Thymus (tissue), 11 donors: ENCODE data around the gene HOXA13. TPM values are rescaled to one million over a fixed set of nuclear protein-coding genes. Genes with fewer than 3 reads are reported as not detected.
A peak's percentile ranks its signal among the peaks of the same experiment; 100 is the strongest.

Source experiments
- DNase-seq, 9 donors: peaks; one replicate each; pipeline ENCODE4 v3.0.0-alpha.2; 2013; ENCODE audit warnings: low spot score in 9 of 9, low read depth in 6 of 9, missing footprints in 1 of 9
- H3K27ac ChIP-seq, 2 donors: one replicate each; pipeline ENCODE4 v1.5.1; 2013; ENCODE audit warnings: control low read depth in 1 of 2, low read depth in 1 of 2, low read length in 1 of 2, mild to moderate bottlenecking in 1 of 2, moderate library complexity in 1 of 2
- H3K27me3 ChIP-seq, 2 donors: one replicate each; pipeline ENCODE4 v1.5.1; 2013; ENCODE audit warnings: low read length in 1 of 2; ENCODE audit not compliant: control insufficient read depth in 2 of 2, insufficient read depth in 1 of 2
- H3K36me3 ChIP-seq, 2 donors: one replicate each; pipeline ENCODE4 v1.5.1; 2013; ENCODE audit warnings: low read length in 1 of 2, mild to moderate bottlenecking in 1 of 2, moderate library complexity in 1 of 2; ENCODE audit not compliant: control insufficient read depth in 2 of 2, insufficient read depth in 2 of 2
- H3K4me1 ChIP-seq, 2 donors: one replicate each; pipeline ENCODE4 v1.5.1; 2013; ENCODE audit warnings: low read length in 2 of 2; ENCODE audit not compliant: control insufficient read depth in 2 of 2, insufficient read depth in 2 of 2
- H3K4me3 ChIP-seq, 2 donors: one replicate each; pipeline ENCODE4 v1.5.1; 2013; ENCODE audit warnings: low read length in 2 of 2, control low read depth in 1 of 2, mild to moderate bottlenecking in 1 of 2
- H3K9me3 ChIP-seq, 2 donors: one replicate each; pipeline ENCODE4 v1.5.1; 2013; ENCODE audit warnings: low read length in 1 of 2, mild to moderate bottlenecking in 1 of 2; ENCODE audit not compliant: control insufficient read depth in 2 of 2, insufficient read depth in 1 of 2
- WGBS: extraction: QIAGEN DNeasy Blood & Tissue Kit; methylation state at CpG from one replicate; pipeline ENCODE4 v1.1.7; 2013; 5-methylcytosine and 5-hydroxymethylcytosine counted together
- polyA plus RNA-seq: library from polyadenylated mRNA; stranded (reverse); fragments of 200-250 nt; gene quantifications from one replicate; pipeline ENCODE4 v1.2.3, GENCODE V29; 2013
- total RNA-seq: library from RNA; stranded (reverse); fragments of 120-200 nt; gene quantifications from one replicate; pipeline ENCODE4 v1.2.4, GENCODE V29; 2013
- donor health status: healthy.

The HOXA13 gene
- total and polyA plus RNA-seq, 2 donors = 0.02 TPM; not detected in 1

GRCh38 chr7:27173511-27173955, 26.4 kb downstream of the HOXA13 start:
- Histone ChIP-seq H3K4me1 (peaks cover 29 to 37% of the 10 kb centered on the region in 2 donors), H3K27me3 (peaks cover 50 to 100% of the 10 kb centered on the region in 2 donors), H3K27ac (no peak overlapping the region), H3K36me3 (no peaks in the 10 kb centered on the region), H3K4me3 (peak overlapping the region; percentile 22 to 73), H3K9me3 (peaks cover 0 to 10% of the 10 kb centered on the region in 2 donors)
- DNase-seq = no peak
- WGBS = under 1% methylated on average over 58 of the region's 59 CpGs

- DNase-seq = no peak
Measured at GRCh38 chr7:27172823-27173510, 26.9 kb downstream of the HOXA13 start.

GRCh38 chr7:27172315-27172774, 27.5 kb downstream of the HOXA13 start:
- WGBS = 2% methylated on average over 10 of the region's 10 CpGs
- peaks cover 0 to 10% of the 10 kb centered on the region in 2 donors for H3K9me3 ChIP-seq
- H3K36me3 ChIP-seq = no peaks in the 10 kb centered on the region
- peaks cover 43 to 100% of the 10 kb centered on the region in 2 donors for H3K27me3 ChIP-seq
- peaks cover 30 to 43% of the 10 kb centered on the region in 2 donors for H3K4me1 ChIP-seq
- no peak overlapping the region for H3K27ac ChIP-seq
- peak overlapping the region in 1 of 2 donors; percentile 73 for H3K4me3 ChIP-seq
- no peak for DNase-seq

More at GRCh38 chr7:27172823-27173510, 26.9 kb downstream of the HOXA13 start:
- WGBS = under 1% methylated on average over 58 of the region's 58 CpGs
- no peak overlapping the region for H3K27ac ChIP-seq
- H3K9me3 ChIP-seq = peaks cover 0 to 10% of the 10 kb centered on the region in 2 donors
- peaks cover 48 to 100% of the 10 kb centered on the region in 2 donors for H3K27me3 ChIP-seq
- H3K4me1 ChIP-seq = peaks cover 29 to 42% of the 10 kb centered on the region in 2 donors
- no peaks in the 10 kb centered on the region for H3K36me3 ChIP-seq
- peak overlapping the region; percentile 8 to 73 for H3K4me3 ChIP-seq

GRCh38 chr7:27171637-27172314, 28.1 kb downstream of the HOXA13 start:
- peaks cover 35 to 48% of the 10 kb centered on the region in 2 donors for H3K4me1 ChIP-seq
- no peak for DNase-seq
- peaks cover 0 to 14% of the 10 kb centered on the region in 2 donors for H3K9me3 ChIP-seq
- peak overlapping the region in 1 of 2 donors; percentile 9 for H3K27ac ChIP-seq
- peak overlapping the region in 1 of 2 donors; percentile 73 for H3K4me3 ChIP-seq
- H3K36me3 ChIP-seq = no peaks in the 10 kb centered on the region
- peaks cover 43 to 100% of the 10 kb centered on the region in 2 donors for H3K27me3 ChIP-seq
- WGBS = 2% methylated on average over 30 of the region's 30 CpGs

- Histone ChIP-seq H3K27ac (peak overlapping the region in 1 of 2 donors; percentile 9), H3K27me3 (peaks cover 47 to 100% of the 10 kb centered on the region in 2 donors), H3K4me3 (peak overlapping the region in 1 of 2 donors; percentile 73), H3K36me3 (no peaks in the 10 kb centered on the region), H3K9me3 (peaks cover 0 to 19% of the 10 kb centered on the region in 2 donors), H3K4me1 (peaks cover 40 to 53% of the 10 kb centered on the region in 2 donors)
- WGBS = 5% methylated on average over 8 of the region's 8 CpGs
- no peak for DNase-seq
Measured at GRCh38 chr7:27171325-27171636, 28.6 kb downstream of the HOXA13 start.

GRCh38 chr7:27170426-27171324, 29.2 kb downstream of the HOXA13 start:
- DNase-seq = no peak
- Histone ChIP-seq H3K4me3 (peak overlapping the region in 1 of 2 donors; percentile 73), H3K27ac (no peak overlapping the region), H3K4me1 (peaks cover 46 to 59% of the 10 kb centered on the region in 2 donors), H3K36me3 (no peaks in the 10 kb centered on the region), H3K9me3 (peaks cover 0 to 22% of the 10 kb centered on the region in 2 donors), H3K27me3 (peaks cover 50 to 100% of the 10 kb centered on the region in 2 donors)
- 25% methylated on average over 11 of the region's 11 CpGs for WGBS

GRCh38 chr7:27169658-27170425, 30.0 kb downstream of the HOXA13 start:
- H3K4me1 ChIP-seq = peaks cover 52 to 65% of the 10 kb centered on the region in 2 donors
- H3K36me3 ChIP-seq = no peaks in the 10 kb centered on the region
- peaks cover 46 to 100% of the 10 kb centered on the region in 2 donors for H3K27me3 ChIP-seq
- H3K4me3 ChIP-seq = peak overlapping the region; percentile 39 to 54
- peaks cover 0 to 22% of the 10 kb centered on the region in 2 donors for H3K9me3 ChIP-seq
- H3K27ac ChIP-seq = no peak overlapping the region
- under 1% methylated on average over 46 of the region's 46 CpGs for WGBS
- no peak for DNase-seq
